Measurements from ENCODE around the gene TSKU.
A peak's percentile ranks its signal among the peaks of the same experiment; 100 is the strongest.

TSKU gene

DNA sequence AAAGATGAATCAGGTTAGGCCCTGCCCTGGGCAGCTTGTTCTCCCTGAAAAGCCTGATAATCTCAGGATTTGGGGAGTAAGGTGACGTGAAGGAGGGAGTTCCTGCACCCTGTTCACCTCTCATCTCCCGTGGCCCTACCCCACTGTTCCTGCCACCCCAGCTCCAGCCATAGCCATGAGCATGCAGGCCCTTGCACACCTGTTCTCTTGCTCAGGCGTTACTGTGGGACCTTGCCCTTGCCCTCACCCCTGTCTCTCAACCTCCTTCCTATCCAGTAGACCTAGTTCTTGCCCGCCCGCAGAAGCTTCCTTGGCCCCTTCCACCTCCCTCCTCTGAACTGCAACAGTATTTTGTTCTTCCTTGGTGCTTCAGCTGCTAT is 15.0 kb downstream of the TSKU start:
- DNase-seq (ENCODE audit: low spot score in 2 of 2) (no peak), ATAC-seq (replicated peaks; ENCODE audit: extremely low read depth, poor library complexity, severe bottlenecking) (no peak)
- Mint-ChIP-seq H3K9me3 (no peaks in the 10 kb centered on the region), H3K4me3 (peak overlapping the region; percentile 55), H3K4me1 (peaks cover 4% of the 10 kb centered on the region), H3K36me3 (ENCODE audit: insufficient read depth) (no peaks in the 10 kb centered on the region), H3K27ac (ENCODE audit: low read depth) (no peak overlapping the region), H3K27me3 (peaks cover 2% of the 10 kb centered on the region)

DNA sequence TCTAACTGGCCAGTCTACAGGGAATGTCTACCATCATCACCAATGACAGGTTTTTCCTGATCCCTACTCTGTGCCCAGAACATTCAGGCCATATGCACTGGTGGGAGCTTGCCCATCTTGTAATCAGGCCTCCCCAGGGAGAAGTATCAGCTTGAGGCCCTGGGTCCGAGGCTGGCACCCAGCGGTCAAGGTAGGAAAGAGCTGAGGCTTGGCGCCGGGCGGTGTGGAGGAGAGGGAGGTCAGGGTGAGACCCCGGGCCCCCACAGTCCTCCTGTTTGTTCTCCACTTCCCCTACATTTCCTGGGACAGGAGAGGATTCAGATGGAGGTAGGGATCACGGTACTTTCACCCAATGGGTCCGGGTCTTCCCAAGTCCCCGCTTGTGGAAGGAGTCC is 15.5 kb downstream of the TSKU start:
- Mint-ChIP-seq H3K27ac (ENCODE audit: low read depth) (peak overlapping the region; percentile 49), H3K4me1 (peaks cover 4% of the 10 kb centered on the region), H3K4me3 (peak overlapping the region; percentile 55), H3K36me3 (ENCODE audit: insufficient read depth) (no peaks in the 10 kb centered on the region), H3K9me3 (no peaks in the 10 kb centered on the region), H3K27me3 (peaks cover 7% of the 10 kb centered on the region)
- no peak for DNase-seq (ENCODE audit: low spot score in 2 of 2)
- ATAC-seq (replicated peaks; ENCODE audit: extremely low read depth, poor library complexity, severe bottlenecking): no peak

DNA sequence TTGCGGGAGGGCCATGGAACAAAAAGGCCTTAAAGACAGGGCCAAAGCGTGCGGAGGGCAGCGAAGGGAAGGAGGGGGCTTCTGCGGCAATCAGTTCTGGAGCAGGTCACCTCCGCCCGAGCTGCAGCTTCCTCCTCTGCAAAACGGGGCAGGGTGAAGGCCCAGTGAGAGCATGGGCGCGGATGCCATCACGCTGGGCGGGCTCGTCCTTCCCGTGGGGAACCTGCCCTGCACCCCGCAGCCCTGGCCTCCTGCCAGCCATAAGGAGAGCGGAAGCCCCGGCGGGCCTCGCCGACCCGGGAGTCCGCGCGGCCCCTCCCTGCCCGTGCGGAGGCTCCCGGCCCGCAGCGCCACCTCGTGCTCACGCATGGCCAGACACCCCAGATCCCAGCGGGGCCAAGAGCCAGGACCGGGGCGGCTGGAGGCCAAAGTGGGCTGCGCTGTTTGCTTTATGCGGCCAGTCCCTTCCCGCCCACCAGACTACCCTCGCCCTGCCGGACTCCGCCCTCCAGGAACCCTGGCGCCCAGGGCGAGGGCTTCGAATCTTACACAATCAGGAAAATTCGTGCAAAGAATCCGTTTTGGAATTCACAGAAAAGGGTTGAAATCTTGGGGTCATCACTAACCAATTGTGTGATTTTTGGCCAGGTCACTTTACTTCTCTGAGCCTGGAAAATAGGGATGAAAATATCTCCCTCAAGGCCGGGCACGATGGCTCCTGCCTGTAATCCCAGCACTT is 16.1 kb downstream of the TSKU start:
- H3K27me3 Mint-ChIP-seq: peaks cover 13% of the 10 kb centered on the region
- peak; percentile 86 for ATAC-seq (replicated peaks; ENCODE audit: extremely low read depth, poor library complexity, severe bottlenecking)
- H3K36me3 Mint-ChIP-seq (ENCODE audit: insufficient read depth): peaks cover 1% of the 10 kb centered on the region
- no peaks in the 10 kb centered on the region for H3K9me3 Mint-ChIP-seq
- peak; percentile 61 for DNase-seq (ENCODE audit: low spot score in 2 of 2)
- H3K4me3 Mint-ChIP-seq: peak overlapping the region; percentile 55
- peak overlapping the region; percentile 69 for H3K27ac Mint-ChIP-seq (ENCODE audit: low read depth)
- peaks cover 4% of the 10 kb centered on the region for H3K4me1 Mint-ChIP-seq

DNA sequence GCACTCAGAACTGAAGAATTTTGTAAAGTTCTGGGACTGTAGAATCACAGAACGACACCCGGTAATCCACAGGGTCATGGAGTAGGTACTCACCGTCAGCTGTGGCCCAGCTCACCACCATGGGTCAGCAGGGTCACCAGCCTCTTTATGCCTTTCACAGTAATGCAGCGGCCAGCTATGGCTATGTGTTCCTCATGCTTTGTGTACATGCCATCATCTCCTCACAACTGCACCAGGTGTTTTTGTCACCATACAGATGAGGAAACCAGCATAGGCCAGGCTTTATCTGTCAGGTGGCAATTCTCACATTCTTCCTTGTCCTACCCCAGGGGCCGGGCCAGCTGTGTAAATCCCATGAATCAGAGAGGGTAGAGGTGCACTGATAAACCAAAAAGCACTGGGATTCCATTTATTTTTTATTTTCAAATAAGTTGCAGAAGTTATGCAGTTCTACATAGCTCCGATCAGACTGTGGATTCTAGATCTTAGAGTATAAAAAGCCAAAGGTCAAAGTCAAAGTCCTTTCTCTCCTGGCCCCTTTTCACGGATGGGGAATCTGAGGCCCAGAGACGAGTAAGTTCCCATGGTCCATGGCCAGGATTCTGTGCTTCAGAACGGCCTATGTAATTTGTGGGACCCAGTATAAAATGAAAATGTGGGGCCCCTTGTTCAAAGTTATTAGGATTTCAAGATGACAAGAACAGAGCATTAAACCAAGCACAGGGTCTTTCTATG is 17.5 kb downstream of the TSKU start:
- DNase-seq (ENCODE audit: low spot score in 2 of 2): no peak
- Mint-ChIP-seq H3K9me3 (no peaks in the 10 kb centered on the region), H3K27ac (ENCODE audit: low read depth) (no peak overlapping the region), H3K4me3 (no peak overlapping the region), H3K27me3 (peaks cover 27% of the 10 kb centered on the region), H3K4me1 (peaks cover 4% of the 10 kb centered on the region), H3K36me3 (ENCODE audit: insufficient read depth) (peaks cover 1% of the 10 kb centered on the region)
- ATAC-seq (replicated peaks; ENCODE audit: extremely low read depth, poor library complexity, severe bottlenecking): no peak

DNA sequence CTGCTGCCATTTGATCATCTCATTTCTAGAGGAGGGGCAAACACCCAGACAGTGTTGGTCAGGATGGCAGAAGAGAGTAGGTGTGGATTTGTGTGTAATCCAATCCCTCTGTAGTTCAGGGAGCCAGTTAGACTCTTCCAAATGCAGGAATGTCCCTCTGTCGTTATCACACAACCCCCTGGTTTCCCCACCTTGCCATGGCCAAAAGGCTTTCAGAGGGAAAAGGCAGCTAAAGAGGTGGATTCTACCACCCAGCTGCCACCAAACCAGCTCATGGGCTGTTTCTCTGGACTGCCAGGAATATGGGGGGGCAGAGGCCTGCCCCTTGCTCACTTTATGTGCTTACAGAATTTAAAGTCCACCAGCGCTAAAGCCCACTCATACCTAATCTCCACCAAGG is 18.1 kb downstream of the TSKU start:
- no peaks in the 10 kb centered on the region for H3K9me3 Mint-ChIP-seq
- peaks cover 1% of the 10 kb centered on the region for H3K36me3 Mint-ChIP-seq (ENCODE audit: insufficient read depth)
- H3K27ac Mint-ChIP-seq (ENCODE audit: low read depth): no peak overlapping the region
- ATAC-seq (replicated peaks; ENCODE audit: extremely low read depth, poor library complexity, severe bottlenecking): no peak
- DNase-seq (ENCODE audit: low spot score in 2 of 2): no peak
- peaks cover 33% of the 10 kb centered on the region for H3K27me3 Mint-ChIP-seq
- H3K4me3 Mint-ChIP-seq: no peak overlapping the region
- peaks cover 4% of the 10 kb centered on the region for H3K4me1 Mint-ChIP-seq

DNA sequence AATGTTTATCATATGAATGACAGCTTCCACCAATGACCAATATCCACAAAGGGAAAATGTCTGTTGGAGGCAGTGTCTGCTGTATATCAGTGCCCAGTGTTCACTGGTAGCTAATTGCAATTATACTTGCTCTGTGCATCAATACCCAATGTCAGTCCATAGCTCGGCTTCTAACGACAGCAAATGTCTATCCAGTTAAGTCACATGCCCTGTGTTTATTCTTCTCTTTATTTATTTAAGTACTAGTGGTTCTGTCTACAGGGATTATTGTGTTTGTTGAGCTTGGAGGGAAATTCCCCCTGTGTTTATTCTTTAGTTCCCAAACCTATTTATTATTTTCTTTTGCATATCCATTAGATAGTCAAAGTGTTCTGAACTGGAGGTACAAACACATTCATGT is 18.6 kb downstream of the TSKU start:
- Mint-ChIP-seq H3K27ac (ENCODE audit: low read depth) (no peak overlapping the region), H3K4me1 (peaks cover 4% of the 10 kb centered on the region), H3K27me3 (peaks cover 38% of the 10 kb centered on the region), H3K36me3 (ENCODE audit: insufficient read depth) (peaks cover 1% of the 10 kb centered on the region), H3K4me3 (no peak overlapping the region), H3K9me3 (no peaks in the 10 kb centered on the region)
- DNase-seq (ENCODE audit: low spot score in 2 of 2): no peak
- no peak for ATAC-seq (replicated peaks; ENCODE audit: extremely low read depth, poor library complexity, severe bottlenecking)

DNA sequence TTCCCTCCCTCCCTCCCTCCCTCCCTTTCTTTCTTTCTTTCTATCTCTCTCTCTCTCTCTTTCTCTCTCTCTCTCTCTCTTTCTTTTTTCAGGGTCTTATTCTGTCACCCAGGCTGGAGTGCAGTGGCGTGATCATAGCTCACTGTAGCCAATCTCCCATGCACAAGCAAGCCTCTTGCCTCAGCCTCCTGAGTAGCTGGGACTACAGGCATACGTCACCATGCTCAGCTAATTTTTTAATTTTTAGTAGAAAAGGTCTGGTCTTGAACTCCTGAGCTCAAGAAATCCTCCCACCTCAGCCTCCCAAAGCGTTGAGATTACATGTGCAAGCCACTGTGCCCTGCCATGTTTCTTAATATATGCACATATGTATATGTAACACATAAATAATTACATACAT is 19.0 kb downstream of the TSKU start:
- no peaks in the 10 kb centered on the region for H3K9me3 Mint-ChIP-seq
- no peak overlapping the region for H3K4me3 Mint-ChIP-seq
- DNase-seq (ENCODE audit: low spot score in 2 of 2) (no peak), ATAC-seq (replicated peaks; ENCODE audit: extremely low read depth, poor library complexity, severe bottlenecking) (no peak)
- peaks cover 42% of the 10 kb centered on the region for H3K27me3 Mint-ChIP-seq
- H3K4me1 Mint-ChIP-seq: peaks cover 4% of the 10 kb centered on the region
- peaks cover 1% of the 10 kb centered on the region for H3K36me3 Mint-ChIP-seq (ENCODE audit: insufficient read depth)
- no peak overlapping the region for H3K27ac Mint-ChIP-seq (ENCODE audit: low read depth)

DNA sequence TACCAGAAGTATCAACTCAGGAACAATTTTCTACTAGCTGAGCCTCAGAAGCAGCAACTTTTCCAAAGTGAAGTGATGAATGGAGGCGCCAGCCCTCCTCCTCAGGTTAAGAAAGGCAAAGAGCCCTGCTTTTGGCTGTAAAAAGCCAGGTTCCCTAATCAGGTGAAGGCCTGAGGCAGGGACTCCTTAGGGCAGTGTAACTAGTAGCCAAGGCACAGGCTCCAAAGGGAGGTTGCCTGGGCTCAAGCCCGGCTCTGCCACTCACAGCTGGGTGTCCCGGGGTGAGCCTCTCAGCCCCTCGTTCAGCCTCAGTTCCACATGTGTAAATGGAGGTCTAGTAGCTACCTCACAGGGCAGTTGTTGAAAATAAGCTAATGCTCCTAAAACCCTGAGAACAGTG is 19.5 kb downstream of the TSKU start:
- Mint-ChIP-seq H3K36me3 (ENCODE audit: insufficient read depth) (peaks cover 1% of the 10 kb centered on the region), H3K4me3 (no peak overlapping the region), H3K27me3 (peaks cover 47% of the 10 kb centered on the region), H3K9me3 (no peaks in the 10 kb centered on the region), H3K27ac (ENCODE audit: low read depth) (no peak overlapping the region), H3K4me1 (peaks cover 4% of the 10 kb centered on the region)
- ATAC-seq (replicated peaks; ENCODE audit: extremely low read depth, poor library complexity, severe bottlenecking) (no peak), DNase-seq (ENCODE audit: low spot score in 2 of 2) (no peak)

DNA sequence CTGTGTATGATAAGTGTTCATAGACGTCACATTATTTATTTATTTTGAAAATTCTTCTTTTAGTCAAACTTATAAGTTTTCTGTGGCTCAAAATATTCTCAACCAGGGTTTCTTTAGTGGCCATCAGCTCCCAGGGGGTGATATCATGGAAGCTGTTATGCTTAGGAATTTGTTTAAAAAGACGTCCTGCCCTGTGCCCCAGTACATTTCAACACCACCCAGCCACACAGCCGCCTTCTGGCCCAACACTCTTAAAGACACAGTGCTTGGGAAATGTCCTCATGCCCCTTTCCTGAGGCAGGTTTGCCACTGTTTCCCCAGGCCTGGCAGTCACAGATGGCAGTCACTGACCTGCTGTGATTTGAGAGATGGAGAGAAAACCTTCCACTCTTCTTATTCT is 19.9 kb downstream of the TSKU start:
- Mint-ChIP-seq H3K9me3 (no peaks in the 10 kb centered on the region), H3K4me1 (peaks cover 4% of the 10 kb centered on the region), H3K36me3 (ENCODE audit: insufficient read depth) (peaks cover 1% of the 10 kb centered on the region), H3K27me3 (peaks cover 51% of the 10 kb centered on the region), H3K4me3 (no peak overlapping the region), H3K27ac (ENCODE audit: low read depth) (no peak overlapping the region)
- ATAC-seq (replicated peaks; ENCODE audit: extremely low read depth, poor library complexity, severe bottlenecking) (no peak), DNase-seq (ENCODE audit: low spot score in 2 of 2) (no peak)

DNA sequence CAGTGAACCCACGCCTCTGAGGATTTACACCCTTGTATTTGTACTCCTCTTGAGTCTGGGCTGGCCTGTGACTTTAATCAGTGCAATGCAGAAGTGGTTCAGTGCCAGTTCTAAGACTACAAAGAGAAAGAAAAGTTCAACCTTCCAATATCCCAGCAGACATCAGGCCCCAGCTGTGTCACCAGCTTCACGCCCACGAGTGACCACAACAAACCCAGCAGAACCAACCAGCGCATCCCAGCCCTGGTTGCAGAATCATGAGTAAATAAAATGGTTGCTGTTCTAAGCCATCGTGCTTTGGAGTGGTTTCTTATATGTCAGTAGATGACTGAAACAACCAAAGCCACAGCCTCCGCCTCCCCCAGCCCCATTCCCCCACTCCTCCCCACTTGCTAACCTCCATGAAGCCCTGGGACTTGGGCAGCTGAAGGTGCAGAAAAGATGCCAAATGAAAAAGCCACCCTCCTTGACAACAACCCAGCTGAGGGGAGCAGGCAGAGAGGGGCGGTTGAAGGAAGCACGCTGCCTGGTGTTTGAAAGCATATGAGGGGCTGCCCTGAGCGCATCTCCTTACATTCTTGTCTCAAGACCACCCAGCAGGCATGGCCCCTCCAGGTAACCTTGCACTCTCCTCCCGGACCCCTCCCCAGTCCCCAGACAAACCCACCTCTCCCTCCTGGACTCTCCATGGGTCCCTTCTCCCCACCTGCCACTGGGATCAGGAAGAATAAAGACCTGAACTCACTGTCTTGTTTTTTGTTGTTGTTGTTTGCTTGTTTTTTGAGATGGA is 20.9 kb downstream of the TSKU start:
- no peak overlapping the region for H3K4me3 Mint-ChIP-seq
- no peaks in the 10 kb centered on the region for H3K9me3 Mint-ChIP-seq
- no peaks in the 10 kb centered on the region for H3K4me1 Mint-ChIP-seq
- ATAC-seq (replicated peaks; ENCODE audit: extremely low read depth, poor library complexity, severe bottlenecking): no peak
- no peak overlapping the region for H3K27ac Mint-ChIP-seq (ENCODE audit: low read depth)
- peaks cover 52% of the 10 kb centered on the region for H3K27me3 Mint-ChIP-seq
- H3K36me3 Mint-ChIP-seq (ENCODE audit: insufficient read depth): peaks cover 1% of the 10 kb centered on the region
- DNase-seq (ENCODE audit: low spot score in 2 of 2): no peak

DNA sequence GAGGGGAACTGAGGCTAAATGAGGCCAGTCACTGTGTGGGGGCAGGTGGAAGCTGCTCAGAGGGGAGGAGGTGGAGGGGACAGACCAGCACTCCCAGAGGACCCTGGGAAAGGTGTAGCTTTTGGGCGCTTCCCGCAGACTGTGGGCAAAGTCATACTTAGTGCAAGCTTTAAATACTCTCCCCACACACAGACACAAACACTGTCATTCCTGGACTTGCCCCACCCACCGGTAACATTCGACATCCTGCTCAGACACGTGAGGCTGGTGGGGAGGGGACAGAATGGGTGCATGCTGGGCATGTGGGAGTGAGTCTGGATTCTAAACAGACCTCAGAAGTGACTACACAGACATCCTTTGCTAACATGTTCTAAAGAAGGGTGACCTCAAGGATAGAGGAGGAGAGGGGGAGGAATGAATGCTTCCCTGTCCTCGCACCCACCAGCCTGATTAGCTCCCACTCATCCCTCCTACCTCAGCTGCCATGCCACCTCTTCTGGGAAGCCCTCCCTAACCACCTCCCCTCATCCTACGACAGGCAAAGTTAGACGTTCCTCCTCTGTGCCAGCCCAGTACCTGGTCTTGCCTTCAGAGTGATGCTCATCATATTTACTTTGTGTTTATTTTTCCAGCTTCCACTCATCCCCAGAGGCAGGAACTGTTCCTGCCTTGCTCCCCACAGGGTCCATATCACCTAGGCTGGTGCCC is 22.2 kb downstream of the TSKU start:
- no peaks in the 10 kb centered on the region for H3K9me3 Mint-ChIP-seq
- H3K27ac Mint-ChIP-seq (ENCODE audit: low read depth): no peak overlapping the region
- peaks cover 1% of the 10 kb centered on the region for H3K36me3 Mint-ChIP-seq (ENCODE audit: insufficient read depth)
- H3K4me3 Mint-ChIP-seq: no peak overlapping the region
- ATAC-seq (replicated peaks; ENCODE audit: extremely low read depth, poor library complexity, severe bottlenecking) (no peak), DNase-seq (ENCODE audit: low spot score in 2 of 2) (no peak)
- peaks cover 52% of the 10 kb centered on the region for H3K27me3 Mint-ChIP-seq
- H3K4me1 Mint-ChIP-seq: no peaks in the 10 kb centered on the region

DNA sequence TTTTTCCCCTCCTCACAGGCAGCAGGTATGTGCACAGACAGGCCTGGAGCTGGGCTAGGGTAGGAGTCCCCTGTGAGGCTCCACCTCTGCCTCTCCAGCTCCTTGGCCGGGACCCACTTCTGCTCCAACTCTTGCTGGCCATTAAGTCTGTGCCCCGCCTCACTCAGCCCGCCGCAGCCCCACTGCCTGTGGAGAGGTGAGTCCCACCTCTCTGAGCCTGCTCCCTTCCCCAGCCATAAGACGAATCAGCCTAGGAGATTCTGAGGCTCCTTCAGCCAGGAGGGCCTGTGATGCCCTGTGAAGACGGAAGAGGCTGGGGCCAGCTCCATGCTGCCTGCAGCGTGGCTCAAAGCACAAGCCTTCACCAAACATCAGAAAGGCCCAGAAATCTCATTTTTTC is 23.0 kb downstream of the TSKU start:
- no peaks in the 10 kb centered on the region for H3K4me1 Mint-ChIP-seq
- H3K4me3 Mint-ChIP-seq: no peak overlapping the region
- DNase-seq (ENCODE audit: low spot score in 2 of 2) (no peak), ATAC-seq (replicated peaks; ENCODE audit: extremely low read depth, poor library complexity, severe bottlenecking) (no peak)
- no peaks in the 10 kb centered on the region for H3K9me3 Mint-ChIP-seq
- H3K27me3 Mint-ChIP-seq: peaks cover 52% of the 10 kb centered on the region
- H3K27ac Mint-ChIP-seq (ENCODE audit: low read depth): no peak overlapping the region
- H3K36me3 Mint-ChIP-seq (ENCODE audit: insufficient read depth): peaks cover 1% of the 10 kb centered on the region
